K562 (cell line): ENCODE results near the gene FRMPD3. TPM values are rescaled to one million over a fixed set of nuclear protein-coding genes. Genes with fewer than 3 reads are reported as not detected.

Source experiments
- ATAC-seq: fragments of 200-7000 bp; cut with Tn5 transposase; 3 replicates; pipeline ENCODE4 v1.9.1; 2020; ENCODE audit warnings: moderate library complexity
- Bru-seq: library from RNA; stranded (reverse); fragments of 400-500 nt; gene quantifications from one replicate; lab custom pipeline; 2021; lab: Mats Ljungman, UMichigan
- BruChase-seq, 2 experiments: library from RNA; stranded (reverse); fragments of 400-500 nt; gene quantifications; one replicate each; lab custom pipeline; 2021; lab: Mats Ljungman, UMichigan
- BruUV-seq: library from RNA; stranded (reverse); fragments of 400-500 nt; replicated peaks from 2 replicates; lab custom pipeline; 2021; lab: Mats Ljungman, UMichigan
- CTCF ChIA-PET: fragments of 300-600 bp; formaldehyde crosslinking; extraction: SDS; loops from one replicate; lab custom pipeline; 2021; ENCODE audit warnings: low intra/inter-chr PET ratio; lab: Yijun Ruan, JAX
- POLR2A ChIA-PET: fragments of 300-600, 350-650 bp; sonication (Branson Sonifier 250); formaldehyde crosslinking; extraction: SDS; loops from one replicate; lab custom pipeline; 2021; ENCODE audit warnings: antibody characterized with exemption, inconsistent platforms; lab: Yijun Ruan, JAX
- DNase-seq, 4 experiments: peaks; one replicate each; pipeline versions ENCODE4 v3.0.0 to v3.0.0-alpha.2; 2011 to 2018; ENCODE audit warnings: low spot score in 3 of 4, mixed read lengths in 3 of 4; ENCODE audit errors: extremely low read depth in 1 of 4
- FAIRE-seq: peaks from 2 replicates; lab custom pipeline; 2011; peaks lifted over from hg19 to GRCh38; lab: Jason Lieb, UNC
- H2AFZ ChIP-seq: 2 replicates; pipeline ENCODE4 v1.6.0; 2011; ENCODE audit warnings: low read depth, low read length, control low read depth, inconsistent platforms
- H3K27ac ChIP-seq: fragments of 200-600 bp; 3 replicates; pipeline ENCODE4 v1.8.0; 2011; ENCODE audit warnings: low read depth, mild to moderate bottlenecking, control low read depth, inconsistent platforms, low read length, moderate library complexity, mixed read lengths; ENCODE audit errors: extremely low read depth
- H3K27me3 ChIP-seq, 2 experiments: fragments of 300-600 bp in 1 of 2; 2 replicates in 1 of 2; 3 replicates in 1 of 2; pipeline versions ENCODE4 v1.6.0 to v1.8.0; 2011; ENCODE audit warnings: inconsistent platforms in 2 of 2, low read length in 2 of 2, mild to moderate bottlenecking in 1 of 2, mixed read lengths in 1 of 2, moderate library complexity in 1 of 2; ENCODE audit not compliant: control insufficient read depth in 2 of 2, insufficient read depth in 2 of 2
- H3K36me3 ChIP-seq: fragments of 300-600 bp; 3 replicates; pipeline ENCODE4 v1.8.0; 2011; ENCODE audit warnings: mild to moderate bottlenecking, low read length, inconsistent platforms; ENCODE audit not compliant: control insufficient read depth, insufficient read depth
- H3K4me1 ChIP-seq, 2 experiments: fragments of 200-600 bp in 1 of 2; replicated peaks in 1 of 2; 2 replicates in 1 of 2; 3 replicates in 1 of 2; pipeline versions ENCODE4 v1.5.1 to v1.8.0; 2011; ENCODE audit warnings: inconsistent platforms in 2 of 2, low read length in 2 of 2, mild to moderate bottlenecking in 1 of 2, mixed read lengths in 1 of 2, moderate library complexity in 1 of 2; ENCODE audit not compliant: control insufficient read depth in 2 of 2, insufficient read depth in 2 of 2
- H3K4me2 ChIP-seq: 2 replicates; pipeline ENCODE4 v1.6.1; 2011; ENCODE audit warnings: low read length, control low read depth, inconsistent platforms, mixed read lengths; ENCODE audit not compliant: insufficient read depth
- H3K4me3 ChIP-seq: fragments of 200-600 bp; sonication (generic), shearing (Covaris generic); 2 replicates; pipeline ENCODE4 v1.5.1; 2016; ENCODE audit warnings: control low read depth, inconsistent platforms
- H3K79me2 ChIP-seq: fragments of 200-600 bp; 3 replicates; pipeline ENCODE4 v1.8.0; 2011; ENCODE audit warnings: low read length, inconsistent platforms; ENCODE audit not compliant: control insufficient read depth, insufficient read depth
- H3K9ac ChIP-seq, 2 experiments: 2 replicates each; pipeline versions ENCODE4 v1.6.0 to v1.6.1; 2011; ENCODE audit warnings: low read depth in 2 of 2, low read length in 2 of 2, control low read depth in 1 of 2, inconsistent platforms in 1 of 2, mild to moderate bottlenecking in 1 of 2, mixed read lengths in 1 of 2; ENCODE audit not compliant: insufficient read depth in 1 of 2
- H3K9me1 ChIP-seq: one replicate; pipeline ENCODE4 v1.6.0; 2011; ENCODE audit warnings: inconsistent platforms, mild to moderate bottlenecking, low read length, moderate library complexity; ENCODE audit not compliant: control insufficient read depth, insufficient read depth
- H3K9me3 ChIP-seq: replicated peaks from 2 replicates; pipeline ENCODE4 v1.5.1; 2011; ENCODE audit warnings: low read depth, low read length, inconsistent platforms; ENCODE audit not compliant: control insufficient read depth, insufficient read depth
- H4K20me1 ChIP-seq: replicated peaks from 2 replicates; pipeline ENCODE4 v1.6.1; 2011; ENCODE audit warnings: low read length, inconsistent platforms, mixed read lengths; ENCODE audit not compliant: control insufficient read depth, insufficient read depth
- ETV1 ChIP-seq: fragments of 450-650 bp; conservative IDR thresholded peaks from 2 replicates; pipeline ENCODE4 v1.6.1; 2016; ENCODE audit warnings: missing genetic modification characterization, control low read depth, low read depth, missing compliant biosample characterization
- FOXA3 ChIP-seq, 2 experiments: fragments of 450-650 bp in 1 of 2; sonication (generic) in 1 of 2; formaldehyde crosslinking; IDR thresholded peaks in 1 of 2; conservative IDR thresholded peaks in 1 of 2; 2 replicates each; pipeline versions ENCODE4 v1.4.0 to v1.8.0; 2020 to 2022; ENCODE audit warnings: mild to moderate bottlenecking in 2 of 2, missing genetic modification reagents in 1 of 2
- GTF3C2 ChIP-seq: IDR thresholded peaks from 3 replicates; pipeline ENCODE4 v1.6.1; 2011; ENCODE audit warnings: borderline replicate concordance, mild to moderate bottlenecking, moderate library complexity; ENCODE audit not compliant: insufficient read length; ENCODE audit errors: extremely low read depth
- HOXB6 ChIP-seq: fragments of 250-450 bp; sonication (Bioruptor Pico); IDR thresholded peaks from 2 replicates; pipeline ENCODE4 v1.5.1; 2022; ENCODE audit warnings: mild to moderate bottlenecking, borderline replicate concordance
- KAT2B ChIP-seq: IDR thresholded peaks from one replicate; pipeline ENCODE4 v1.6.1; 2012; ENCODE audit warnings: low read depth, mild to moderate bottlenecking, control low read depth, inconsistent platforms, low read length, moderate library complexity
- ZBTB26 ChIP-seq: fragments of 450-650 bp; formaldehyde crosslinking; IDR thresholded peaks from 2 replicates; pipeline ENCODE4 v1.4.0; 2022; ENCODE audit warnings: missing genetic modification characterization
- ZBTB34 ChIP-seq: fragments of 250-450 bp; sonication (Bioruptor Pico); IDR thresholded peaks from 2 replicates; pipeline ENCODE4 v1.8.0; 2021; ENCODE audit warnings: mild to moderate bottlenecking, moderate library complexity
- ZNF23 ChIP-seq: fragments of 250-450 bp; sonication (Bioruptor Pico); IDR thresholded peaks from 2 replicates; pipeline ENCODE4 v1.4.0; 2020; ENCODE audit warnings: mild to moderate bottlenecking
- ZNF561 ChIP-seq: fragments of 450-650 bp; formaldehyde crosslinking; conservative IDR thresholded peaks from 2 replicates; pipeline ENCODE4 v1.4.0; 2020; ENCODE audit warnings: mild to moderate bottlenecking, moderate library complexity
- ZNF778 ChIP-seq: fragments of 450-650 bp; formaldehyde crosslinking; IDR thresholded peaks from 2 replicates; pipeline ENCODE4 v1.4.0; 2020; ENCODE audit warnings: mild to moderate bottlenecking, moderate library complexity
- WGBS: fragments of 100-300 bp; shearing (Covaris generic); methylation state at CpG from one replicate; pipeline ENCODE4 v1.1.6; 2016; ENCODE audit warnings: low coverage, mixed read lengths; ENCODE audit not compliant: insufficient coverage; ENCODE audit errors: missing lambda C conversion rate; 5-methylcytosine and 5-hydroxymethylcytosine counted together
- in situ Hi-C: fragments of 300-500 bp; cut with MboI; formaldehyde crosslinking; loops from 4 replicates; pipeline ENCODE4 v1.15.0; 2018; ENCODE audit warnings: inconsistent platforms, mixed read lengths
- intact Hi-C: fragments of 100-400 bp; cut with micrococcal nuclease; formaldehyde crosslinking; loops from 2 replicates; pipeline ENCODE4 v1.14.2; 2022
- long read RNA-seq, 3 experiments: library from polyadenylated mRNA in 2 of 3; library from RNA in 1 of 3; unstranded in 2 of 3; stranded (forward) in 1 of 3; transcript quantifications; one replicate each; pipeline ENCODE4 v2.0.0, GENCODE V29; 2019 to 2022
- polyA minus RNA-seq, 3 experiments: library from RNA; depleted of rRNA, polyadenylated mRNA; stranded (reverse); fragments of >200 nt; gene quantifications; 2 replicates each; pipeline ENCODE4 v1.2.3, GENCODE V29; 2011
- polyA plus RNA-seq, 8 experiments: library from polyadenylated mRNA; depleted of rRNA in 4 of 8; stranded (reverse) in 5 of 8; unstranded in 3 of 8; fragments of >200 nt; fragmentation: Nextera tagmentation in 2 of 8; fragmentation: Illumina TruSeq in 1 of 8; extraction: Ambion mirVana in 2 of 8; extraction: Trizol in 1 of 8; gene quantifications; 2 replicates each; pipeline versions ENCODE4 v1.2.1 to v1.2.3, GENCODE V29; 2011 to 2014; ENCODE audit warnings: inconsistent platforms in 1 of 8, missing spikeins in 1 of 8
- total RNA-seq, 7 experiments: library from RNA; depleted of rRNA in 6 of 7; stranded (reverse); fragments of >200 nt in 6 of 7; fragmentation: Illumina TruSeq in 2 of 7; extraction: Trizol in 2 of 7; gene quantifications; 2 replicates each; pipeline versions ENCODE4 v1.2.1 to v1.2.3, GENCODE V29; 2011 to 2021; ENCODE audit warnings: low replicate concordance in 1 of 7

FRMPD3 gene
- not detected in 2 replicates for total RNA-seq (2011; cell fraction: chromatin; rRNA removed; ENCODE audit: low replicate concordance)
- not detected in 2 replicates for total RNA-seq (2011; cell fraction: nucleolus; rRNA removed)
- total RNA-seq (2011; cell fraction: nucleoplasm; rRNA removed), result not detected in 2 replicates
- total RNA-seq (2014; rRNA removed) (not detected in 2 replicates), total RNA-seq (2014; rRNA removed; fragmentation: Illumina TruSeq; extraction: Trizol) (not detected in 2 replicates), total RNA-seq (2015; rRNA removed; fragmentation: Illumina TruSeq; extraction: Trizol) (not detected in 2 replicates), total RNA-seq (2021) (not detected in 2 replicates), polyA plus RNA-seq (2011; rRNA removed) (not detected in 2 replicates), polyA plus RNA-seq (2014; fragmentation: Illumina TruSeq; extraction: Trizol) (not detected in 2 replicates), polyA plus RNA-seq (2014; fragmentation: Nextera tagmentation; extraction: Ambion mirVana) (not detected), polyA plus RNA-seq (2014; rRNA removed) (not detected in 2 replicates), polyA minus RNA-seq (2011; rRNA and poly(A)+ RNA removed) (not detected in 2 replicates), Bru-seq, nascent RNA (percentile 1 among the genes with signal in this experiment), BruChase-seq, experiment 1, labeled RNA remaining after a 2-hour chase (percentile 4 among the genes with signal in this experiment), BruChase-seq, experiment 2, labeled RNA remaining after a 6-hour chase (percentile 1 among the genes with signal in this experiment)
- not detected in 2 replicates for polyA plus RNA-seq (2011; cell fraction: cytosol; rRNA removed)
- polyA plus RNA-seq (2011; cell fraction: nucleus; rRNA removed), result not detected in 2 replicates
- not detected in 2 replicates for polyA plus RNA-seq (2012)
- polyA minus RNA-seq (2011; cell fraction: cytosol; rRNA and poly(A)+ RNA removed), result not detected in 2 replicates
- not detected in 2 replicates for polyA minus RNA-seq (2011; cell fraction: nucleus; rRNA and poly(A)+ RNA removed)
- long read RNA-seq, experiment 1, result 0 reads
- long read RNA-seq, experiment 2, result 0 reads
- long read RNA-seq, experiment 3, result 0 reads

- Histone ChIP-seq H3K27ac (no peak within 1 kb of the TSS), H3K36me3 (no peaks in the 10 kb centered on the region), H3K4me2 (no peak within 1 kb of the TSS), H4K20me1 (no peaks in the 10 kb centered on the region), H3K4me1 (peaks cover 0 to 9% of the 10 kb centered on the region in 2 experiments; a peak in 2 of 5 replicates), H3K9ac (no peak within 1 kb of the TSS), H2AFZ (no peak within 1 kb of the TSS), H3K4me3 (no peak within 1 kb of the TSS), H3K9me1 (no peaks in the 10 kb centered on the region), H3K9me3 (no peaks in the 10 kb centered on the region), H3K27me3 (peaks cover 2 to 25% of the 10 kb centered on the region in 2 experiments; a peak in 3 of 5 replicates), H3K79me2 (no peaks in the 10 kb centered on the region)
- no peak for ATAC-seq
- no peak for TF ChIP-seq GTF3C2
- TF ChIP-seq HOXB6 (CRISPR knock-in tag), result no peak
- TF ChIP-seq FOXA3 (CRISPR knock-in tag; conservative IDR thresholded peaks at IDR 0.05 in 1 of 2, IDR thresholded peaks at IDR 0.05 in 1 of 2), result no peak
- no peak for TF ChIP-seq KAT2B
- TF ChIP-seq ZNF778, result no peak
- TF ChIP-seq ZNF23, result no peak
- no peak for TF ChIP-seq ZNF561 (CRISPR knock-in tag)
- TF ChIP-seq ETV1 (tag), result no peak
- TF ChIP-seq ZBTB34 (CRISPR knock-in tag), result no peak
- no peak for TF ChIP-seq ZBTB26 (CRISPR knock-in tag)
- WGBS, result 15% methylated on average over 16 of the region's 69 CpGs
- ChIA-PET CTCF (no interaction called here), POLR2A (no interaction called here)
- no peak for FAIRE-seq
- intact Hi-C loops, result no loop called here
- no peak for DNase-seq
- no TSS peak for BruUV-seq
- in situ Hi-C loops, result no loop called here
These were observed at the start of gene FRMPD3 for GRCh38 chrX:107448998-107449835. TSS of gene FRMPD3 (plus strand) at chrX:107449652. CDS start at chrX:107526589, 76,937 bp downstream.
